DOHH2 (cell line): Measurements from ENCODE around the gene SF3A1.

Source experiments
- H3F3A ChIP-seq: fragments of 200-600 bp; sonication (generic), shearing (Covaris generic); 2 replicates; pipeline ENCODE4 v1.6.0; 2016; ENCODE audit warnings: antibody characterized with exemption, mild to moderate bottlenecking; ENCODE audit not compliant: control insufficient read depth, insufficient read depth
- H3K27ac ChIP-seq: fragments of 200-600 bp; sonication (generic); 2 replicates; pipeline ENCODE4 v1.5.1; 2014; ENCODE audit warnings: low read depth, mild to moderate bottlenecking, low read length, moderate library complexity
- H3K27me3 ChIP-seq: fragments of 200-600 bp; sonication (generic); 2 replicates; pipeline ENCODE4 v1.6.1; 2014; ENCODE audit warnings: mild to moderate bottlenecking, low read length, mixed read lengths; ENCODE audit not compliant: control insufficient read depth
- H3K36me3 ChIP-seq: fragments of 200-600 bp; sonication (generic); 2 replicates; pipeline ENCODE4 v1.6.1; 2014; ENCODE audit warnings: mild to moderate bottlenecking, low read length, moderate library complexity, mixed read lengths; ENCODE audit not compliant: control insufficient read depth
- H3K4me1 ChIP-seq: fragments of 200-600 bp; sonication (generic); 2 replicates; pipeline ENCODE4 v1.6.1; 2014; ENCODE audit warnings: mild to moderate bottlenecking, low read length, mixed read lengths; ENCODE audit not compliant: control insufficient read depth
- H3K4me2 ChIP-seq: fragments of 200-600 bp; sonication (generic); 2 replicates; pipeline ENCODE4 v1.6.0; 2014; ENCODE audit warnings: mild to moderate bottlenecking, low read length, moderate library complexity
- H3K4me3 ChIP-seq: fragments of 200-600 bp; sonication (generic); 2 replicates; pipeline ENCODE4 v1.5.1; 2014; ENCODE audit warnings: mild to moderate bottlenecking, low read length, mixed read lengths
- H3K79me2 ChIP-seq: fragments of 200-600 bp; sonication (generic); 2 replicates; pipeline ENCODE4 v1.6.1; 2014; ENCODE audit warnings: mild to moderate bottlenecking, low read length, mixed read lengths; ENCODE audit not compliant: control insufficient read depth
- H3K9me2 ChIP-seq: fragments of 200-600 bp; sonication (generic); replicated peaks from 2 replicates; pipeline ENCODE4 v1.6.1; 2014; ENCODE audit warnings: mild to moderate bottlenecking, low read length, mixed read lengths; ENCODE audit not compliant: control insufficient read depth
- H3K9me3 ChIP-seq: fragments of 200-600 bp; sonication (generic); 2 replicates; pipeline ENCODE4 v1.6.1; 2014; ENCODE audit warnings: antibody characterized with exemption, low read length, mixed read lengths; ENCODE audit not compliant: control insufficient read depth, insufficient read depth
- H4K20me1 ChIP-seq: fragments of 200-600 bp; sonication (generic); 2 replicates; pipeline ENCODE4 v1.6.0; 2014; ENCODE audit warnings: low read depth, mild to moderate bottlenecking, antibody characterized with exemption, low read length, moderate library complexity; ENCODE audit not compliant: control insufficient read depth, insufficient read depth
- EZH2phosphoT487 ChIP-seq: fragments of 200-600 bp; sonication (generic); IDR thresholded peaks from 2 replicates; pipeline ENCODE4 v1.6.1; 2017; ENCODE audit warnings: borderline replicate concordance, mild to moderate bottlenecking, antibody characterized with exemption, low read length, moderate library complexity, mixed read lengths
- TF ChIP-seq, protein P1 (sequence below): fragments of 200-600 bp; sonication (generic); IDR thresholded peaks from one replicate; pipeline ENCODE4 v1.5.1; 2014; ENCODE audit warnings: antibody characterized with exemption, mild to moderate bottlenecking, low read depth, low read length; ENCODE audit not compliant: poor library complexity, severe bottlenecking

The SF3A1 gene

DNA sequence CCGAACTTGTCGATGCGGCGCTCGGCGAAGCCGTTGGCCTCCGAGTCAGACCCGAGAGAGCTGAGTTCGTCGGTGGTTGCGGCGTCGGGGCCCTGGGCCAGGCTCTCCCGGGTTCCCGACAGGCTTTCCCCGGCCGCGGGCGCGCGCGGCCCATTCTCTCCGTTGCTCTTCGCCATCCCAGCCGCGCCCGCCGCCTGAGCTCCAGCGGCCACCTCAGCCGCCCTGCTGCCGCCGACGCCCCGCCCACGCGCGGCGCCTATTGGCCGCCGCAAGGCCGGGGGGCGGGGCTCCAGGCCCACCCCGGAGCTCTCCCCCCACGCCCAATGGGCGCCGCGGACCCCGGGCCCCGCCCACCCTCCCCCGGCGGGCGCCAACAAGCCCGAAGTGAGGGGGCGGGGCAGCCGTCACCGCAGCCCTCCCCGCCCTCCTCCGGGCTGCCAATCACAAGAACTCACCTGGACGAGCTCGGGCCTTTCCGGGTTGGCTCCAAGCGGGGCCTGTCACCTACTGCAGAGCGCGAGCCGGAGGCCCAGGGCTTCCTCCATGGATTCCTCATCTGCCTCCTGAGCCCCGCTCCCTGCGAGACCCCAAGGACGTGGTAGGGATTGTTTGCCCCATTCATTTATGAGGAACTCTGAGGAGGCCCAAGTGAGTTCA, 29.9 kb downstream of the SF3A1 start, which contains the start of gene TBC1D10A:
Gene TBC1D10A (minus strand): TSS at position 236 of the 657 bp plus-strand sequence. CDS start 60 bp downstream, at position 176.
- peaks cover 7% of the 10 kb centered on the region; the same call in 1 of the 2 replicates for H3F3A ChIP-seq
- peaks cover 7% of the 10 kb centered on the region for H3K79me2 ChIP-seq
- TF ChIP-seq, protein P1, sequence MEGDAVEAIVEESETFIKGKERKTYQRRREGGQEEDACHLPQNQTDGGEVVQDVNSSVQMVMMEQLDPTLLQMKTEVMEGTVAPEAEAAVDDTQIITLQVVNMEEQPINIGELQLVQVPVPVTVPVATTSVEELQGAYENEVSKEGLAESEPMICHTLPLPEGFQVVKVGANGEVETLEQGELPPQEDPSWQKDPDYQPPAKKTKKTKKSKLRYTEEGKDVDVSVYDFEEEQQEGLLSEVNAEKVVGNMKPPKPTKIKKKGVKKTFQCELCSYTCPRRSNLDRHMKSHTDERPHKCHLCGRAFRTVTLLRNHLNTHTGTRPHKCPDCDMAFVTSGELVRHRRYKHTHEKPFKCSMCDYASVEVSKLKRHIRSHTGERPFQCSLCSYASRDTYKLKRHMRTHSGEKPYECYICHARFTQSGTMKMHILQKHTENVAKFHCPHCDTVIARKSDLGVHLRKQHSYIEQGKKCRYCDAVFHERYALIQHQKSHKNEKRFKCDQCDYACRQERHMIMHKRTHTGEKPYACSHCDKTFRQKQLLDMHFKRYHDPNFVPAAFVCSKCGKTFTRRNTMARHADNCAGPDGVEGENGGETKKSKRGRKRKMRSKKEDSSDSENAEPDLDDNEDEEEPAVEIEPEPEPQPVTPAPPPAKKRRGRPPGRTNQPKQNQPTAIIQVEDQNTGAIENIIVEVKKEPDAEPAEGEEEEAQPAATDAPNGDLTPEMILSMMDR: no peak
- no peak for TF ChIP-seq EZH2phosphoT487
- H3K27me3 ChIP-seq: no peaks in the 10 kb centered on the region
- peaks cover 14% of the 10 kb centered on the region; the same call in 1 of the 2 replicates for H3K36me3 ChIP-seq
- no peaks in the 10 kb centered on the region for H3K9me3 ChIP-seq
- H3K9me2 ChIP-seq: no peaks in the 10 kb centered on the region
- peak within 1 kb of the TSS; percentile 97 for H3K4me3 ChIP-seq
- no peaks in the 10 kb centered on the region for H4K20me1 ChIP-seq
- H3K27ac ChIP-seq: peak within 1 kb of the TSS; percentile 46
- peak within 1 kb of the TSS; percentile 99 for H3K4me2 ChIP-seq
- peaks cover 25% of the 10 kb centered on the region for H3K4me1 ChIP-seq

- H3K9me2 ChIP-seq: no peaks in the 10 kb centered on the region
- peaks cover 25% of the 10 kb centered on the region for H3K4me1 ChIP-seq
- peaks cover 11% of the 10 kb centered on the region; the same call in 1 of the 2 replicates for H3K36me3 ChIP-seq
- H3K27me3 ChIP-seq: no peaks in the 10 kb centered on the region
- H3K9me3 ChIP-seq: no peaks in the 10 kb centered on the region
- H3K79me2 ChIP-seq: peaks cover 7% of the 10 kb centered on the region
- no peaks in the 10 kb centered on the region for H4K20me1 ChIP-seq
- peaks cover 7% of the 10 kb centered on the region; the same call in 1 of the 2 replicates for H3F3A ChIP-seq
- H3K4me2 ChIP-seq: peak overlapping the region; percentile 92
- H3K4me3 ChIP-seq: peak overlapping the region; percentile 94
- TF ChIP-seq, protein P1: no peak
- TF ChIP-seq EZH2phosphoT487: no peak
- H3K27ac ChIP-seq: no peak overlapping the region
These were observed 30.4 kb downstream of the SF3A1 start for GRCh38 chr22:30326255-30326705.

DNA sequence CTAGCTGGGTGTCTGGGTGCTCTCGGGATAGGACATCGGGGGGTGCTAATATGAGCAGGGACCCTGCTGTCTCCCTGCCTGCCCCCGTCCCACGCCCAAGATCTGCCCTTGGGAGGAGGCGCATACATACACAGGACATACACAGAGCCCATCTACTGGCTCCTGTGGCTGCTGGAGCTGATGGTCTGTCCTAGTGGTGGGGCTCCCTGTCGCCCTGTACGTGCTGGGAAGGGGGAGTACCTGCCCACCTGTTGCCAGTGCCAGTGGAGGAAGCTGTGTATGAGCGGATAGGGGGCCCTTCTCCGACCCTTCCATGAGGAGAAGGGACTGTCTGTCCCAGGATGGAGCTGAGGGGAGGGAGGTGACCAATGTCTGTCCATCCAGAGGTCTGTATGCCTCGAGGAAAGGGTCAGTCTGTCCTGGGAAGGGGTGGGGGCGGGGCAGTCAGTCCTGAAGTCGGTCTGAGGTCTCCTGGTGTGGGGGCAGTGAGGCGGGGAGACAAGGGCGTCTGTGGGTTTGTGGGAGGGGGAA, 30.9 kb downstream of the SF3A1 start:
- H3K27ac ChIP-seq: no peak overlapping the region
- H3K4me2 ChIP-seq: peak overlapping the region; percentile 92
- no peak for TF ChIP-seq EZH2phosphoT487
- TF ChIP-seq, protein P1: no peak

More for the DNA sequence above, 30.9 kb downstream of the SF3A1 start:
- H3K9me3 ChIP-seq: no peaks in the 10 kb centered on the region
- H3K27me3 ChIP-seq: no peaks in the 10 kb centered on the region
- H3K4me3 ChIP-seq: peak overlapping the region; percentile 94
- H3K9me2 ChIP-seq: no peaks in the 10 kb centered on the region
- H3K36me3 ChIP-seq: peaks cover 10% of the 10 kb centered on the region; the same call in 1 of the 2 replicates
- H3K79me2 ChIP-seq: peaks cover 7% of the 10 kb centered on the region
- peaks cover 25% of the 10 kb centered on the region for H3K4me1 ChIP-seq
- peaks cover 7% of the 10 kb centered on the region; the same call in 1 of the 2 replicates for H3F3A ChIP-seq
- no peaks in the 10 kb centered on the region for H4K20me1 ChIP-seq
